Thyroid gland (tissue), 4 donors: ENCODE results near the gene LDLRAD4.

Experiments
- CTCF ChIP-seq, 6 experiments: fragments of 200-600 bp in 3 of 6; fragments of 450-650 bp in 3 of 6; sonication (generic) in 3 of 6; IDR thresholded peaks; one replicate each; pipeline ENCODE4 v1.5.1; 2016 to 2019; ENCODE audit warnings: antibody characterized with exemption in 6 of 6, mild to moderate bottlenecking in 2 of 6, inconsistent platforms in 1 of 6, moderate library complexity in 1 of 6
- POLR2A ChIP-seq, 2 donors: fragments of 450-650 bp; IDR thresholded peaks; one replicate each; pipeline ENCODE4 v1.6.1; 2017; ENCODE audit warnings: antibody characterized with exemption in 2 of 2, mild to moderate bottlenecking in 2 of 2, moderate library complexity in 1 of 2

GRCh38 chr18:13491138-13491537 lies 272.6 kb downstream of the LDLRAD4 start:
- no peak for TF ChIP-seq CTCF (IDR thresholded peaks at IDR 0.05)
- TF ChIP-seq POLR2A (IDR thresholded peaks at IDR 0.05), result no peak
